ENCODE data around the gene TAF3. TPM values are rescaled to one million over a fixed set of nuclear protein-coding genes. Genes with fewer than 3 reads are reported as not detected.

TAF3 gene
- polyA plus RNA-seq, 1 of the 3 experiments (the other 2 are of a cell fraction) = 2.4 TPM

DNA sequence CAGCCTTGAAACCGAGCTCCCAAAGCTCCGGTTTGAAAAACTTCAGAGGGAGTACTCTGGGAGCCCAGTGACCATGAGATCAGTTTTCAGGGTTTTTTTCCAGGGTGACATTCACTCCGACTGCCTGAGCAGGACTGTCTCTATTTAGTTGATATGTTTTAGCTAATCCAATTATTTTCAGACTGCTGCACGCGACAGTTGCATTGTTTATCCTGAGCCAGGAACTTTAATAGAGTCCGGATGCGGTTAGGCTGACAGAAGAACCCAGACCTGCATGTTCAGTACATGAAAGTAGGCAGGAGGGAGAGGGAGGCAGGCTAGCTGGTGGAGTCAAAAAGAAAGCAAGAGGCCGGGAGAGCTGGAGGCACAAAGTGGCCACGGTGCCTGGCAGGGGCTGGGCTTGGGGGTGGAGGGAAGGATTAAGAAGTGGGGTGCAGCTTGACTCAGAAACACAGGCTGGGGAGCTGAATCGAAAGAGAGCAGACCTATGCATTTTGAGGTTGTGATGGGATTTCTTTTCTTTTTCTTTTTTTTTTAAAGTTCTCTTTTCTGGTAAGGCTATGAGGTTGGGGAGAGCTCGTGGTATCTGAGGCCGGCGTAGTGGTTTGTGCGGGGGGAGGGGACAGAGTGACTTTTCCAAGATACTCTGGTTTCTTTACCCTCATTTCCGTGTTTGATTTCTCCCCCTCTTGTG lies 241.9 kb downstream of the TAF3 start:
- ChIA-PET CTCF (interaction anchor here (0.5 to 2.4 kb wide), 15 partner anchors 9 to 1244 kb away, joined by 3 to 9 read pairs (median 3); no protein-coding TSS in a partner anchor), POLR2A (interaction anchor here (0.6 to 5.3 kb wide), 12 partner anchors 10 to 1179 kb away, joined by 3 to 33 read pairs (median 7); no protein-coding TSS in a partner anchor)
- Histone ChIP-seq H3K4me3 (ENCODE audit: low read depth in 2 of 2, low read length in 1 of 2) (peak overlapping the region; percentile 86 to 92), H3F3A (replicated peaks; ENCODE audit: insufficient read depth) (peaks cover 32% of the 10 kb centered on the region), H3K9me3 (no peaks in the 10 kb centered on the region), H4K20me1 (ENCODE audit: insufficient read depth) (peaks cover 49% of the 10 kb centered on the region), H2AFZ (ENCODE audit: low read depth) (no peak overlapping the region), H3K4me2 (peak overlapping the region; percentile 98), H3K79me2 (ENCODE audit: insufficient read depth) (peaks cover 100% of the 10 kb centered on the region), H3K27me3 (ENCODE audit: insufficient read depth) (no peaks in the 10 kb centered on the region), H3K4me1 (ENCODE audit: control insufficient read depth in 1 of 2, insufficient read depth in 2 of 2, low read depth in 1 of 2, low read length in 1 of 2) (peaks cover 19 to 60% of the 10 kb centered on the region in 2 experiments), H3K36me3 (replicated peaks in 1 of 2; ENCODE audit: control insufficient read depth in 1 of 2, insufficient read depth in 2 of 2, low read length in 1 of 2) (peaks cover 68 to 72% of the 10 kb centered on the region in 2 experiments), H3K9ac (peak overlapping the region; percentile 96), H3K9me2 (no peaks in the 10 kb centered on the region), H3K27ac (ENCODE audit: low read depth in 2 of 2, low read length in 1 of 2) (peak overlapping the region; percentile 96 to 98)
- WGBS (ENCODE audit: low lambda C conversion rate) = 21% methylated on average over 15 of the region's 15 CpGs
- DNase-seq = no peak
- peak; percentile 40; the same call in 1 of the 2 replicates for TF ChIP-seq PBX3 (IDR thresholded peaks at IDR 0.05)
- peak; percentile 42 for TF ChIP-seq RAD21 (IDR thresholded peaks at IDR 0.05; ENCODE audit: low read length)
- no peak for TF ChIP-seq GATA2 (CRISPR knock-in tag; IDR thresholded peaks at IDR 0.05)
- no peak for TF ChIP-seq NRF1 (IDR thresholded peaks at IDR 0.05; ENCODE audit: low read depth, low read length)
- TF ChIP-seq CHD2 (IDR thresholded peaks at IDR 0.05; ENCODE audit: low read length, partially characterized antibody) = no peak
- TF ChIP-seq EZH2phosphoT487 (IDR thresholded peaks at IDR 0.05; ENCODE audit: borderline replicate concordance, low read depth) = no peak; the same call in 1 of the 2 replicates
- TF ChIP-seq ZBTB33 (IDR thresholded peaks at IDR 0.05; ENCODE audit: borderline replicate concordance, low read depth) = peak; percentile 26; the same call in 1 of the 2 replicates
- TF ChIP-seq, protein P1, sequence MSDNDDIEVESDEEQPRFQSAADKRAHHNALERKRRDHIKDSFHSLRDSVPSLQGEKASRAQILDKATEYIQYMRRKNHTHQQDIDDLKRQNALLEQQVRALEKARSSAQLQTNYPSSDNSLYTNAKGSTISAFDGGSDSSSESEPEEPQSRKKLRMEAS (IDR thresholded peaks at IDR 0.05; ENCODE audit: low read depth) = no peak
- peak; percentile 77 for TF ChIP-seq RCOR1 (IDR thresholded peaks at IDR 0.05; ENCODE audit: low read length)
- TF ChIP-seq IRF3 (IDR thresholded peaks at IDR 0.05; ENCODE audit: low read depth, low read length) = no peak
- no peak for TF ChIP-seq FOXM1 (IDR thresholded peaks at IDR 0.05; ENCODE audit: low read depth)
- no peak for TF ChIP-seq MEF2A (IDR thresholded peaks at IDR 0.05; ENCODE audit: borderline replicate concordance, low read depth)
- 0 out of 2 replicates have a peak, but pooled peaks have one; percentile 36 for TF ChIP-seq REST (IDR thresholded peaks at IDR 0.05; ENCODE audit: low read depth, low read length)
- TF ChIP-seq YY1 (IDR thresholded peaks at IDR 0.05; ENCODE audit: low read depth) = no peak
- peak; percentile 28 to 85 for TF ChIP-seq EP300 (IDR thresholded peaks at IDR 0.05; ENCODE audit: borderline replicate concordance in 1 of 2, low read depth in 1 of 2, low read length in 1 of 2)
- TF ChIP-seq NFIC (IDR thresholded peaks at IDR 0.05; ENCODE audit: borderline replicate concordance) = peak; percentile 14; the same call in 1 of the 2 replicates
- TF ChIP-seq FOXJ3 (CRISPR knock-in tag; IDR thresholded peaks at IDR 0.05) = no peak
- no peak; the same call in 1 of the 2 replicates for TF ChIP-seq RFX5 (IDR thresholded peaks at IDR 0.05; ENCODE audit: low read length)
- TF ChIP-seq ELF1 (IDR thresholded peaks at IDR 0.05) = no peak
- no peak for TF ChIP-seq GABPA (IDR thresholded peaks at IDR 0.05; ENCODE audit: low read depth)
- no peak; the same call in 1 of the 2 replicates for TF ChIP-seq FOSL2 (IDR thresholded peaks at IDR 0.05; ENCODE audit: borderline replicate concordance, low read depth)
- peak; percentile 97 for TF ChIP-seq MXI1 (IDR thresholded peaks at IDR 0.05; ENCODE audit: low read depth, low read length)
- peak; percentile 34; the same call in 1 of the 2 replicates for TF ChIP-seq TAF1 (IDR thresholded peaks at IDR 0.05; ENCODE audit: borderline replicate concordance, low read depth, low read length)
- TF ChIP-seq TEAD4 (IDR thresholded peaks at IDR 0.05; ENCODE audit: borderline replicate concordance, insufficient read depth) = 0 out of 2 replicates have a peak, but pooled peaks have one; percentile 14
- peak; percentile 69; the same call in 1 of the 2 replicates for TF ChIP-seq SIN3A (IDR thresholded peaks at IDR 0.05; ENCODE audit: borderline replicate concordance, low read depth, low read length)
